SK-N-MC (cell line): ENCODE data around the gene CRY2.

ENCODE experiments used
- EZH2 ChIP-seq: fragments of 200-600 bp; sonication (generic); IDR thresholded peaks from one replicate; pipeline ENCODE4 v1.6.1; 2017; ENCODE audit warnings: antibody characterized with exemption
- FOXP2 ChIP-seq: optimal IDR thresholded peaks from 2 replicates; pipeline ENCODE3; 2011; ENCODE audit warnings: mild to moderate bottlenecking, moderate library complexity; ENCODE audit not compliant: insufficient read depth; ENCODE audit errors: extremely low read length, control extremely low read depth
- POLR2AphosphoS5 ChIP-seq: IDR thresholded peaks from 2 replicates; pipeline ENCODE4 v1.6.1; 2012; ENCODE audit warnings: mild to moderate bottlenecking, low read depth, low read length, borderline replicate concordance

DNA sequence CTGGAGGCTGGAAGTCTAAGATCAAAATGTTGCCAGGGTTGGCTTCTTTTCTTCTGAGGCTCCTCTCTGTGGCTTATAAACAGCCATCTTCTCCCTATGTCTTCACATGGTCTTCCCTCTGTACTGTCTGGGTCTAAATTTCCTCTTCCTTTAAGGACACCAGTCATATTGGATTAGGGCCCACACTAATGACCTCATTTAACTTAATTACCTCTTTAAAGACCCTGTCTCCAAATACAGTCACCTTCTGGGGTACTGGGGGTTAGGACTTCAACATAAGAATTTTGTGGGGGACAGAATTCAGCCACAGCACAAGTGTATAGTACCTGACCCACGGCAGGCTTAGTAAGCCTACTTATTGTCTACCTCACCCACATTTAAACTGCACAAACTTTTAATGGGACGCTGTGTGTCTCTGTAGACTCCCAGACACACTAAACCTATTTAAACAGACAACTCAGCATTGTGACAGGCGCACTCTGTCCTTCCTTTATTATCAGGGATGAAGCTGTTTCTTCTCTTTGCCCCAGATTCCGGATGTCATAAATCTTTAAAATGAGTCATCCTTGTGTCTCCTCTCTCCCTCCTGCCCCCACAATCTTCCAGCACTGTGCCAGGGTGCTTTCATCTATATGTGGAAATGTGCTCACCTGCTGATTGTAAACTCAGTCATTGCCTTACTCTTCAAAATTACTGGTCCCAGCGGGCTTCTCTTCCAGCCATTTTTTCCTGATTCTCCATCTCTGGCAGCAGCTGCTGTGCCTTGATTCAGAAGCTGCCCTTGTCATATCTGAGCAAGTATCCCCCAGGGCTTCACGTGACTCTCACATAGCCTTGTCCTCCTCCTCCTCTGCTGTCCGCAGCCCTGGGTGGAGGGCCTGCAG is 32.8 kb downstream of the CRY2 start:
- TF ChIP-seq POLR2AphosphoS5 = no peak
- TF ChIP-seq EZH2 = no peak
- no peak for TF ChIP-seq FOXP2
